Adipose tissue (tissue), 3 donors: ENCODE results near the gene PARP11. TPM values are rescaled to one million over a fixed set of nuclear protein-coding genes. Genes with fewer than 3 reads are reported as not detected.

Source experiments
- H3K27ac ChIP-seq: one replicate; pipeline ENCODE4 v1.5.1; 2013; ENCODE audit warnings: low read depth, low read length
- WGBS, 3 donors: extraction: QIAGEN DNeasy Blood & Tissue Kit; methylation state at CpG; one replicate each; pipeline ENCODE4 v1.1.7; 2013; 5-methylcytosine and 5-hydroxymethylcytosine counted together
- polyA plus RNA-seq, 3 donors: library from polyadenylated mRNA; stranded (reverse); fragments of 200-250 nt; gene quantifications; one replicate each; pipeline ENCODE4 v1.2.3, GENCODE V29; 2013
- donor health status: healthy with polysubstance abuse.
- donor health status: Bipolar disorder and iron deficiency.
- donor health status: healthy.

The PARP11 gene
- polyA plus RNA-seq, 3 donors = 1.8 to 3.1 (median 3.0) TPM

- no peak overlapping the region for H3K27ac ChIP-seq
- WGBS, 3 donors = 93 to 99% (median 95%) methylated on average over 2 of the region's 2 CpGs
These were observed 37.3 kb downstream of the PARP11 start for GRCh38 chr12:3835914-3836313.

- WGBS, 3 donors = 79 to 95% (median 94%) methylated on average over 6 of the region's 6 CpGs
- H3K27ac ChIP-seq = no peak overlapping the region
These were observed 38.4 kb downstream of the PARP11 start for GRCh38 chr12:3834774-3835173.

DNA sequence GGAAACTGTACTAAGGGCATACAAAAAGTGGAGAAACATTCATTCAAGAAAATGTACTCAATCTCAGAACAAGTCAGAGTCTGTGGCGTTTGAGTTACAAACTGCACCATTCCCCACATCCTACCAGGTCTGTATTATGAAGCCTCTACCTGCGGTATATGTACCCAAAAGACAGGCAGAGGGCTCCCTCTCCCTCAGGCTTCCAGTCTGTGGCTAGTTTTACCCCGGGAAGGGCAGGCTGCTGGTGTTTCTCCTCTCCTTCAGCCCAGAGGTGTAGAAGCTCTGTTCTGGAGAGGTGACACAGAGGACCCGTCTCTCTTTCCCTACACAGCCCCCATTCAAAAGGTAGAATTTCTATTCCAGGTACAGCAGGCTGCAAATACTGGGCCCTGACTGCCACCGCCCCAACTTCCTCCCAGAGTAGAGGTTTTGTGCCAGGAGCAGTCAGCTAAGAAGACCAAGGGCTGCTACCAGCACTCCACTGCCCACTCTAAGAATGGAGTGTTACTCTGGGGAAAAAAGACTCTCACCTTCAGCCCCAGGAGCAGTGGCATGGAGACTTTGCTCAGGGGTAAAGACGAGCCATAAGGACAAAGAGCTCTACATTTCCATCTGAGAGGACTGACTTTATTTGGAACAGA lies 39.4 kb downstream of the PARP11 start:
- WGBS, 3 donors = 84 to 90% (median 85%) methylated on average over 6 of the region's 6 CpGs
- H3K27ac ChIP-seq = no peak overlapping the region

DNA sequence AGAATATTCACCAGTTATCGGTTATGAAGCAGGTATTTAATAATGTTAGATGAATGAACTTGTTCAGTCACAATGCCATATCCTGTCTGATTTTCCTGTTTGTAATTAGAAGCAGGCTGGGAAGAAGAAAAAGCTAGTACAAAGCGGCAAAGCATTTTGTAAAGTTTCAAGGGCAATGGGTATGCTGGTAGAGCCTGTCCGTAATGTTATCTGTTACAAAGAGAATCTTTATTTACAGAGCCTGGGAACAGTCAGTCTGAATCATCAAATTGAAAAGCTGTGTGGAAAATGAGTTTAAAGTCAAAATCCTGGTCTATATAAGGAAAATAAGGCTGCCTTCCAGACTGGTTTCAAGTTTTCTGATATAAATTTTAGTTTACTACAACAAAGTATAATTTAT lies 40.5 kb downstream of the PARP11 start:
- WGBS, 3 donors = 49 to 78% (median 73%) methylated on average over 3 of the region's 3 CpGs
- H3K27ac ChIP-seq = no peak overlapping the region

- WGBS, 3 donors = 72 to 96% (median 96%) methylated on average over 3 of the region's 3 CpGs
- H3K27ac ChIP-seq = no peak overlapping the region
These were observed 44.3 kb downstream of the PARP11 start for GRCh38 chr12:3828888-3829287.

- WGBS, 3 donors = 83 to 92% (median 92%) methylated on average over 3 of the region's 3 CpGs
- no peak overlapping the region for H3K27ac ChIP-seq
These were observed 45.7 kb downstream of the PARP11 start for GRCh38 chr12:3827301-3828000.

- 91 to 98% (median 98%) methylated on average over 1 of the region's 1 CpG for WGBS, 3 donors
- H3K27ac ChIP-seq = no peak overlapping the region
These were observed 51.8 kb downstream of the PARP11 start for GRCh38 chr12:3821441-3821840.

DNA sequence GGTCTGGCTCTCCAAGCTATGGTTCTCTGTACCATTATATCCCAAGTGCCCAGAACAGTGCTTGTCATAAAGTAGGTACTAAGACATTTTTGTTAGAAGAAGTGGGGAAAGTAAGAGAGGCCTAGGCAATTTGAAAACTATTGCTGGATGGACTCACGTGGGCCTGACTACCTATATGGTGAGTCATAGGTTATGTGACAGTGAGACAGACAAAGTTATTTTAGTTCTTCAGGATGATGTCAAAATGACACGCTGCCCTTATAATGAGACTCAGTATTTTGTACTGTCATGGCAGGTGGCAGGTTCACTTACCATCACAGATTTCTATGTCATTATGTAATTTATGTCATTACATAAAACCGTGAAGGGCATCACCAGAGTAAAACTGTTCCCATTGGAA lies 53.1 kb downstream of the PARP11 start:
- WGBS, 3 donors = 86 to 97% (median 91%) methylated on average over 3 of the region's 3 CpGs
- H3K27ac ChIP-seq = no peak overlapping the region

- WGBS, 3 donors = 81 to 90% (median 83%) methylated on average over 2 of the region's 2 CpGs
- no peak overlapping the region for H3K27ac ChIP-seq
These were observed 56.9 kb downstream of the PARP11 start for GRCh38 chr12:3816266-3816665.

DNA sequence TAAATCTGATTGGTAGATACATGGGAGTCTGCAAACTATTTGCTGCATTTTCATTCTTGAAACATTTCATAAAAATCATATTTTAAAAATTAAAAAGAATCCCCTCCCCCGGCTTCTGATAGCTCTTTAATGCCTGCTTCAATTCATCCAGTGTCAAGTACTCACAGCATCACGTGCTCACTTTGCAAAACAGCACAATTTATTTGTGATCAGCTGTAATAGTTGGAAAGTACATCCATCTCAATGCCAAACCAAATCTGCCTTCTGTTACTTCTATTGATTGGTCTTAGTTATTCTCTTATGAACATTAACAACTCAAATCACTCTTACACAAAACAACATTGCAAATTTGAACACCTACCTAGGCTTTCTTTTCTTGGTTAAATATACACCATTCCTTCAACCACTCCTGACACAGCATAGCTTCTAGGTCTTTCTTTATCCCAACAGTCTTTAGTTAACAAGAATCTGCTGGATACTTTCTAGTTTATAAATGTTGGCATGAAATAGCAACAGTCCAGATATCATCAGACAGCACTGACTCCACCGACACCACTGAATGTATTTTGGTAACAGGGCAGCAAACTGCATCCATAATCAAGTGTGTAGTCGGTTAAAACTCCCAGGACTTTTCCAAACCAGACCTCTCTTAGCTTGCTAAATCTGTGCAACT lies 58.0 kb downstream of the PARP11 start:
- WGBS, 3 donors = 79 to 92% (median 86%) methylated on average over 4 of the region's 4 CpGs

GRCh38 chr12:3810540-3810939 lies 62.7 kb downstream of the PARP11 start:
- no peak overlapping the region for H3K27ac ChIP-seq

More for the DNA sequence above, 58.0 kb downstream of the PARP11 start:
- no peak overlapping the region for H3K27ac ChIP-seq

GRCh38 chr12:3810016-3810370 lies 63.2 kb downstream of the PARP11 start:
- H3K27ac ChIP-seq = no peak overlapping the region
- 95 to 97% (median 96%) methylated on average over 5 of the region's 5 CpGs for WGBS, 3 donors

- no peak overlapping the region for H3K27ac ChIP-seq
- WGBS, 3 donors = 82 to 92% (median 91%) methylated on average over 6 of the region's 6 CpGs
These were observed 63.7 kb downstream of the PARP11 start for GRCh38 chr12:3809357-3810015.

DNA sequence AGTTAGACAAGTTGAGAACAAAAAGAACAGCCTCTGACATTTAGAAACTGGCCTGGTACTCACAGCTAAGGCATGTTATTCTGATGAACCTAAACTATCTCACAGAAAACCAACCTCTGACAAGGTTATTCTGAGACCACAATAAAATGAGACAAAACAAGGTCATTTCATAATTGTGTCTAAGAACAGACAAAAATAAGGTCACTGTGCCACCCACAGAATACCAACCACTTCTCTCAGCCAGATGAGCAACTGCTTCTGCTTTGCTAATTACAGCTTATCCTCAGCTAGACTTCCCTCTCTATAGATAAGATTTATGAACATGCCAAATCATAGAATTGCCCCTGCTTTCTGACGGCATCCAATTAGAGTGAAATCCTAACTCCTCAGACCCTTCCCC lies 68.1 kb downstream of the PARP11 start:
- 86 to 95% (median 93%) methylated on average over 1 of the region's 1 CpG for WGBS, 3 donors
- H3K27ac ChIP-seq = no peak overlapping the region

GRCh38 chr12:3803865-3804472 lies 69.2 kb downstream of the PARP11 start:
- H3K27ac ChIP-seq = no peak overlapping the region
- WGBS, 3 donors = 43 to 49% (median 46%) methylated on average over 14 of the region's 14 CpGs

DNA sequence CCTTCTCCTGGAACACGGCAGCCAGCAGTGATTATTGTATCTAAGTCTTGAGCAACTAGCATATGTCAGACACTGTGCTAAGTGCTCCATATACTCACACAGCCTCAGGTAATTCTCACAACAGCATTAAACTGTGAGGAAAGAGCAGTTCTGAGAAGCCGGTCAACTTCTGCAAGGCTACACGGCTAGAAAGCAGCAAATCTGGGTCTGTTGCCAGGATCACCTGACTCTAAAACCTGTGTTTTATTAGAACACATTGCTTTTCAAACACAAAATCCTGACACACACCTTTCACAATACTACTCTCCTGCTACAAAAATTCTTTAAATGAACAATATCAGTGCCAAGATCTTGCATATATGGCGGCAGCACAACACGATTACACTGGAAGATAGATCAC lies 70.5 kb downstream of the PARP11 start:
- 77 to 85% (median 83%) methylated on average over 5 of the region's 5 CpGs for WGBS, 3 donors
- no peak overlapping the region for H3K27ac ChIP-seq

DNA sequence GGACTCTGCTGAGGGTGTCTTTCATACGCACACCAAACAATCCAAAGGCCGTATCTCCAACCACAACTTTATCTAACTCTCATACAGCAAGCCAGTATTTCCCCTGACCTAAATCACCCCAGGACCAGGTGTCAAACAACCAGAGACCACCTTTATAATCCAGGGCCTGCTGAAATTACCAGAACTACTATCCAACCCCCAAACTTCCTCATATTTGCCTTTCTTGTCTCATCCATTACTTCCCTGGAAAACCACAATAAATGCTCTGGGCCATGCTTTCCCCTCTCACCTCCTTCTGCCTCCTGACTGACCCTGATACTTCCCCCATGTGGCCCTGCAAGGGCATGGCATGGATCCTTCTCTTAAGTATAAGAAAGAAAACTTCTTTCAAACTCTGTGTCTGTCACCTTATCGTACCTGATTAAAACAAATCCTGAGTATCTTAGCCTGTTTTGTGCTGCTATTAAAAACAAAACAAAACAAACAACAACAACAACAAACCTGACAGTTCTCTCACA lies 75.6 kb downstream of the PARP11 start:
- 76 to 87% (median 77%) methylated on average over 3 of the region's 3 CpGs for WGBS, 3 donors

GRCh38 chr12:3795492-3796133 lies 77.6 kb downstream of the PARP11 start:
- H3K27ac ChIP-seq = no peak overlapping the region
- WGBS, 3 donors = 35 to 78% (median 70%) methylated on average over 5 of the region's 5 CpGs

More for the DNA sequence above, 75.6 kb downstream of the PARP11 start:
- H3K27ac ChIP-seq = no peak overlapping the region
